GM12892 (cell line): Measurements from ENCODE around the gene SPATA18.

Experiments
- POLR2A ChIP-seq: IDR thresholded peaks from 2 replicates; pipeline ENCODE4 v1.6.1; 2011; ENCODE audit warnings: low read depth, low read length, control low read depth
- TAF1 ChIP-seq: IDR thresholded peaks from 2 replicates; pipeline ENCODE4 v1.6.1; 2011; ENCODE audit warnings: low read depth, mild to moderate bottlenecking, control low read depth, low read length, borderline replicate concordance

DNA sequence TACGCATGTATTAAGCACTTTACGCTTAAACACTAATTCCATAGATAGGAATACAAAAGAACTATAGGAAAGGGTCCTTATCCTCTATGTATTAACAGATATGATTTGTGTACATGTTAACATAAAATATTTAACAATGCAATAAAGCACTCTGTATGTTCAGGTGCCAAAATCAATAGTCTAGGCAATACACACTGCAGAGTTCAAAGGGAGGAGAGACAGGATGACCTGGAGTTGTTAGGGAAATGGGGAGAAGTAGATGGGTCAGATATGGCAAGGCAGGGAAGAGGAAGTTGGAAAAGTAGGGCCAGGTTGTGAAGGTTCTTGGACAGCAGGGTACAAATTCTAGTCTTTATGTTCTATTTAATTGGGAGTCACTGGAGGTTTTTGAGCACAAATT lies 15.9 kb upstream of the SPATA18 start:
- TF ChIP-seq TAF1, result no peak
- no peak for TF ChIP-seq POLR2A
